ENCODE results near the gene HSD17B12. TPM values are rescaled to one million over a fixed set of nuclear protein-coding genes. Genes with fewer than 3 reads are reported as not detected.

HSD17B12 gene
- polyA plus RNA-seq, 1 donor: 105 TPM

DNA sequence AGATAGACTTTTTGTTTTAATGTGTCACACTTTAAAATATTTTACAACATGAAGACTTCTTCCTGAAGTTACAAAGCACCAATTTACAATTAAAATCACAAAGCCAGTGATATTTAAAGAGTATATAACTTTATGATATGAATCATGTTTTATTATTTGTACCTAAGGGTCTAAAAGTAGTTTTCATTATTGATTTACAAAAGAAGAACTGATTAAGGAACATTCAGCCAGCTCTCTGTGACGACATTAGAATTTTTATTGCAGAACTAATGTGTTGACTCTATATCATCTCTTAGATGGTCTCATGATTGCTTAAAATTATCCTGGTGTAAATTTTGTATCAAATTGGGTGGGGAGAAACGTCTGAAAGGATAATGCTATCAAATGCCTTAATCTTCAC is 117.3 kb downstream of the HSD17B12 start:
- DNase-seq: no peak

DNA sequence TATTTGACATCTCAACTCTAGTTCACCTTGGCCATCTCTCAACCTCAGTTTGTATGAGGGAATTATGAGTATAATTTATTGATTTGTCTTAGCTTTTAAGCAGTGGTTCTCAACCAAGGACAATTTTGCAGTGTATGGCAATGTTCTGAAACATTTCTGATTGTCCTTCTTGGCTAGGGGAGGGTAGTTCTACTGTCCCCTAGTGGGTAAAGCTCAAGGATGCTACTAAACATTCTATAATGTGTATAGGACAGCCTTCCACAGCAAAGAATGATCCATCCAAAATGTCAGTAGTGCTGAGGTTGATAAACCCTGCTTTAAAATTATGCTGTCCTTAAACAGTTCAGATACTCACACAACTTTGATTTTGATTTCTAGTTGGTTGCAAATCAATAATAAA is 122.0 kb downstream of the HSD17B12 start:
- no peak for DNase-seq

DNA sequence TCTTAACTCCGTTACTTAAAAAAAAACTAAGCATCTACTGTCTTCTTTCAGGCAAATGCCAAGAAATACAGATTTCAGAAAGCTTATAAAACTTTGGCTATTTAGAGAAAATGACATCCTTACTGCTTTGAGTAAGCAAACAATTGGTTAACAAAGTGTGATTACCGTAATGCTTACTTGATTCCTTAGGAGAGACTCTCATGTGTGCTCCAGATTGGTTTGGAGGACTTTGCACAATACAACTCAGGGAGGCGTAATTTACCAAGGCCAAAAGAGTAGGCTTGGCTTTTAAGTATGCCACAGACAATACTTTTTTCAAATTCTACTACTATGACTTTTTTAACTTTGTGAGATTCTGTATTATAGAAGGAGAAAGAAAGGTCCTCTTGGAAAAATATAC is 123.2 kb downstream of the HSD17B12 start:
- DNase-seq: no peak

DNA sequence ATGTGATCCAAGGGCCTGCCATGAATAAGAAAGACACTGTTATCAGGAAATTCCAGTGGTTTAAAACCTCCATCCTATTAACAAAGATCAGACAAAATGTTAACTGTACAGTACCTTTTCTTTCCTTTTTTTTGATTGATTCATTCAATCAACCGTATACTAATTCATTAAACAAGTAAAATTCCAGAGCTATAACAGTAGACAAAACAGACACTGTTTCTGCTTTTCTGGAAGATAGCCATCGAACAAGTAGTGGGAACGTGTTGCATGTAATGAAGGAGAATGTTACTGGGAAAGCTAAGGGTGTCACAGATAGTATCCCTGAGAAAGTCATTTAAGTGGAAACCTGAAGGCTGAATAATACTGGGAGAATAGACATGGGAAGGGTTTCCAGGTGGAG is 126.4 kb downstream of the HSD17B12 start:
- DNase-seq: no peak

DNA sequence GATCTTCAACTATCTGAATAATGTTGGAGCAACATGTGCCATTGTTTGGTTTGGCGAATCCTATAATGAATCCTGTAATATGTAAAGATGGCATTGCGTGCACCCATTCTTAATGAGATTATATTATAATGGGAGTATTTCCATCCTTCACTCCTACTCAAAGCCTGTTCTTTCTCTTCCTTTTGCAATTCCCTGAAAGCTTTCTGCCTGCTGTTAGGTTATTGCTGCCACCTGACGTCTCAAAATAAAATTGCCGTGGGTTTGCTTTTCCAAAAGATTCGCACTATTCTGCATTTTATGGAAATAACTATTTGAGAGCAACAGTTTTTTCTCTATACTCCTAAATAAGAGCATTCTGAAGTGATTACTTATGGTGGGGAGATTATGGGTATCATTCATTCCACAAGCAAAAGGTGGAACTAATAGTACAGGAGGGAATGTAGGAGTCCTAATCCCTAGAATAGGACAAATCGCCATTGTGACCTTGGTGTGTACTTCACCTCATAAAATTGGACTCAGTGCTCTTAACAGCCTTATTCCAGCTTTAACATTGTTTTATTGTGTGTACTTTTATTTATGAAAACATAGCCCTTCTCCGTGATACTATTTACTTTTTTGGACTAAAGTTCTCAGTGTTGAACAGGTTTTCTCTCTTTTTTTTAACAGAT is 130.5 kb downstream of the HSD17B12 start:
- DNase-seq: no peak

DNA sequence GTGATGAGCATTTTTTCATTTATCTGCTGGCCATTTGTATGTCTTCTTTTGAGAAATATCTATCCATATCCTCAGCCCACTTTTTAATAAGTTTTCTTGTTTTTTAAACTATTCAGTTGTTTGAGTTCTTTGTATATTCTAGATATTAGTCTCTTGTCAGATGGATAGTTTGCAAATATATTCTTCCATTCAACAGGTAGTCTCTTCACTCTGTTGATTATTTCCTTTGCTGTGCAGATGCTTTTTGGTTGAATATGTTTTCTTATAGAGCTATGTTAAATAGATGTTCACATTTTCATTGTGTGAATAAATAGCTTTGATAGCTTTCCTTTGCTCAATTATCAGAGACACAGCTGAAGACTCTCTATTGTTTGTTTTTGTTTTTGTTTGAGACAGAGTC is 131.9 kb downstream of the HSD17B12 start:
- no peak for DNase-seq

DNA sequence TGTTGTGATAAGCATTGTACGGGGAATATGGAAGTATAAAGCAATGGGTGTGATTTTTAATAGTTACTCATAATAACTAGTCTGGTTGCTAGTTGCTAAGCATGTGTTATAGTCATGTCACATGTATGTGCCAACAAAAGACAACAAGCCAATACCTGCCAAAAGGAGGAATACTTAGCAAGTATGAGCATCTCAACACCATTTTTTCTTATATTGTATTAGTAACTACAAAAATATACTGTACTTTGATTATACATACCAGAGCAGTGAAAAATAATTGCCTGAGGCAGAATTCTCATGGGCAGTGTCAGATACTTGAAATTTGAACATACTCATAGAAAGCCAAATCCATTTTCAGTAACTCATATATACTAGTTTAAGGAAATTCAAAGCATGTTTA is 137.7 kb downstream of the HSD17B12 start:
- DNase-seq: no peak

DNA sequence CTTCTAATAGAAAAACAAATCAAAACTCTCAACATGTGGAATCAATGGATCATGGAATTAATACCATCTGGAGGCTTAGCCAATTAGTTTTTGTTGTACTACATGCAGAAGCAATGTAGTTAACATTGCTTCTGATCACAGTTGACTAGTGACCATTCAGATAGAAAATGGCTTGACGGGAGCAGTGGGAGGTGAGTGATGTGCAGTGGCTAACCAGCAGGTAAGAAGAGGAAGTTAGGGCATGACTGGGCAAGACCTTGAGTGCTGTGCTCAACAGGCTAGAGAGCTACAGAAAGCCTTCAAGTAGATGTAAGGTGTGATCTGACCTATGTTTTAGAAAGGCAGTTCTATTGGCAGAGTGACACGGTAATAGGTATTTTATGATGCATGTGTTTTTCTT is 139.4 kb downstream of the HSD17B12 start:
- DNase-seq: no peak

DNA sequence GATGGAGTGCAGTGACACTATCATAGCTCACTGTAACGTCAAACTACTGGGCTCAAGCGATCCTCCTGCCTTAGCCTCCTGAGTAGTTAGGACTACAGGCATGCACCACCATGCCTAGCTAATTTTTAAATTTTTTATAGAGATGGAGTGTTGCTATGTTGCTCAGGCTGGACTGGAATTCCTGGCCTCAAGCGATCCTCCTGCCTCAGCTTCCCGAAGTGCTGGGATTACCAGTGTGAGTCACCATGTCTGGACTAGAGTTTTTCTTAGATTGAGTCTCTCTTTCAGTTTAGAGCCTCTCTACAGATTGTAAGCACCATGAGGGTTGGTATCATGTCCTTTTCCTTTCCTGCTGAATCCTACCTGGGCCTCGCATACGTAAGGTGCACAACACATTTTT is 142.8 kb downstream of the HSD17B12 start:
- no peak for DNase-seq

DNA sequence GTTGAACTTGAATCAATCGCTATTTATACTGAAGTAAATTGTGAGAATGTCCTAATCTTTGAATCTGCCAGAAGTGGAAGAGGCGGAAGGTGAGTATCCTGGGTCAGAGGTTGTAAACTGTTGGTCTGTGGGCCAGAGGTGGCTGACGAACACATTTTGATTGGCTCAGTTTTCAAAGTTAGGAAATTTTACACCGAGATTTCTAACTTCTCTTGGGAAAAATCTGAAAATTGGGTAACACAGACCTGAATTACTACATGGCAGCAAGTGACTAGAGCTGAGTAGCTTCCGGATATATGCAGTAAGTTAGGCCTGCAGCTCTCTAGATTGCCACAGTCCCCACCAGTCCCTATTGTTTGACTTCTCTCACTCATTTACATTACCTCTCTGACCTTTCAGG is 143.3 kb downstream of the HSD17B12 start:
- no peak for DNase-seq

DNA sequence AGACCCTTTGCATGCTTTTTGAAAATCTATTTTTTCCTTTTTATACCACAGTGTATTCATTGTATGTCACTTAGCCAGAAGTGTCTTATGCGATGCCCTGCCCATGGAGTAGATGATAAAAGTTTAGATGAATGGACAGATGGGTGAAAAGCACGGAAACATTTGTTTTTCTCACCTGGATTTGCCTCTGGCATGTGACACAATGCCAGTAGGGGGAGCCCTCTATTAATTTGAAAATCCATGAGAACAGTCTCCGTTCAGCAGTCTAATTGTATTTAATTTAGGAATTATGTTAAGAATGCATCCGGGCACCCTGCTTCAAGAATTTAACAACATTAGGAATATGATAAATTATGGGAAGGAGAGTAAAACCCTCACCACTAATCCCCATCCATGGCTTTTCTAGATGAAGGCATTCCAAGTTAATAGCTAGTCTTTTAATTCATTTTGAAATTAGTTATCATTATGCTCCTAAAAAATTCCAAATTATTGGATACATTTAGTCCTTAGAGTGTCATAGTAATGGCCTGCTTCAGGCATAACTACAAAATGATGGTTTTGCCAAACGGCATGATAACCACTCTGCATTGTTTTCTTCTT is 144.8 kb downstream of the HSD17B12 start:
- DNase-seq: no peak

DNA sequence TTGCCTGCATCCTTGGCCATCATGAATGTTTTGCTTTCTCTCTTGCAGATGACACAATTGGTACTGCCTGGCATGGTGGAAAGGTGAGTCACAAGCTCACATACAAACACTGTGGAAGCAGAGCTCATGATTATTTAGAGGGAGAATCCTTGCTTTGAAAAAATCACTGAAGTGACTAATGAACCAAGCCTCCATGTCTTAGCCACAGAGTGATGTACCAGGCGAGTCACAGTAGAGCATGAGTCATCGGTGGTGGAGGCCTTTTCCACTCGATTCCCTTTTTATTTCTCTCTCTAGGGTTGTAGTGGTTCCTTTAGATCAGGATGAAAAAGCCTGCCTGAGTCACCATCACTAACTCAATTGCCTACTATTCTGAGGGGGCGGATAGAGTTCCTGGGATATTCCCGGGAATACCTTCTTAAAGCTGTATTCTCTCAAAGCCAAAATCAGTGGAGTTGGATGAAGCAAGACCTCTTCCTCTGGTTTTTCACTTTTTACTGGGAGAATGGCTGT is 150.4 kb downstream of the HSD17B12 start:
- DNase-seq: no peak

DNA sequence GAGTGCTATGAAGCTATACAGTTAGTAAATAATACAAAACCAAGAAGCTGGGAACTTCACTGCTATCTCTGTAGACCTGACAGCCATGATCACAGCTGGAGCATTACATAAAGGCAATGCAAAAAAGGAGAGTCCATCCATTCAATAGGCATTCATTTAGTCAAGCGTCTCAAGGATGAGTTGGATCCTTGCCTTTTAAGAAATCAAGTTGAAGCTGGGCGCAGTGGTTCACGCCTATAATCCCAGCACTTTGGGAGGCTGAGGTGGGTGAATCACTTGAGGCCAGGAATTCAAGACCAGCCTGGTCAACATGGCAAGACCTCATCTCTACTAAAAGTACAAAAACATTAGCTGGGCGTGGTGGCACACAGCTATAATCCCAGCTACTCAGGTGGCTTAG is 152.0 kb downstream of the HSD17B12 start:
- DNase-seq: no peak

DNA sequence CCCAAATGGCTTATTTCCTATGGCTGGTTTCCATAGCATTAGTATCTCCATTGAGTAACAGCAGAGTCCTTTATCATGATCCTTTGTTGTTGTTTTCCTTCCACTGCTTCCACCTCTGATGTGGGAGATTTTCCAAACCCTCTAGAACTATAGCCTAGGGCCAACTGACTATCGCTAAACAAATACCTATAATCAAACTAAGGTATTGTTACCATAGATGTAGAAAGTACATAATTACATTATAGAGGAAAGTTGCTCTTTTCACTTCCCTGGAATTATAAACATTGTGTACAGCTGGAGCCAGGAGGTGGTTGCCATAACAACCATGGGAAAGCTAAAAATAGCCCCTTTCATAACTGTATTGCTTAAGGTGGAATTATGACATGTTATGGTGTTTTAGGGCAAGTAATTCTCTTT is 153.1 kb downstream of the HSD17B12 start:
- DNase-seq: no peak

DNA sequence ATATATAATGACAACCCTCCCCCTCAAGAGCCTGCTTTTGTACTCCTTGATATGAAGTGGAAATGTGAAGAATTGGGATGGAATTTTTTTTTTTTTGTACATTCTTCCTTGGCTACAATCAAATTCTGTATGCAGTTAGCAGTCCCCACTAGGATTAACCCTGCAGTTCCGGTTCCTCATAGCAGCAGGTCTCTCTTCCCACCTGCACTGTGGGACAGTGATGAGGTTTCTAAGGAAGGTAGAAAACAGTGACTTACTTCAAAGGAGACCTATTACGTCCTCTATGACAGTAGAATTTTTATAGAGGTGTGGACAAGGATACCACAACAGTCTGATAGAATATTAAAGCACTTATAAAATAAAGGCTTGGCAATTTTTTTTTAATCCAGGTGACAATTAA is 153.7 kb downstream of the HSD17B12 start:
- DNase-seq: no peak

DNA sequence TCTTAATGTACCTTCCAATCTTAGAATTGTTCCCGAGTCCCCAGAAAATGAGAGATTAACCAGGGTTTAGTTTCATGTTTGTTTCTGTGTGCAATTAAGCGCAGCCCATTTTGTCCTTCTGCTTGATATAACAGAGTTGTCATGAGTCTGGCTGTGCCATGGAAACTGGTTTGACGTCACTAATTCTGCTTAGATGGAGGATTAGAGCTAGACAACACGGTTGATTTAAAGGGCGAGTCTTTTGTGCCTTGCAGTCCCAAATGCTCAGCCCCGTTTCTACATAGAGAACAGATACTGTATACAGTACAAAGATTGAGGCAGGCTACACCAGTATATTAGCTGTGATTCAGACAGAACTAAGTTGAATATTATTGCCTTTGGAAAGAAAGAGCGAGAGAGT is 154.6 kb downstream of the HSD17B12 start:
- DNase-seq: no peak

DNA sequence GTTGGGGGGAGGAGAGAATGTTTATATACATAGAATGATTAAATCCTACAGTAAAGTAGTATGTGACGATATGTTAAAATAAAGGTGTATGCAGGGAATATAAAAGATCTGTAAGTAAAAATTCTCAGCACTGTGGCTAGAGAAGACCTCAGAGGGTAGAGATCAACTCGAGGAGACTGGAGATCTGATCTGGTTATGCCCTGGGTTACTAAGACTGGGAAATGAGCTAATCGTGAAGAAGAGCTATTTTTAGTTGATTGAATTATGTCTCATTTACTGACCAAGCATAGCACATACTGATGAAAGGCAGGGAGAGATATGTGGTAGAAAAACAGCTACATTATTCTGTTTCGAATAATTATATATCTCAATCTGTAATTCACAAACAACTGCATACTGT is 157.3 kb downstream of the HSD17B12 start:
- no peak for DNase-seq

DNA sequence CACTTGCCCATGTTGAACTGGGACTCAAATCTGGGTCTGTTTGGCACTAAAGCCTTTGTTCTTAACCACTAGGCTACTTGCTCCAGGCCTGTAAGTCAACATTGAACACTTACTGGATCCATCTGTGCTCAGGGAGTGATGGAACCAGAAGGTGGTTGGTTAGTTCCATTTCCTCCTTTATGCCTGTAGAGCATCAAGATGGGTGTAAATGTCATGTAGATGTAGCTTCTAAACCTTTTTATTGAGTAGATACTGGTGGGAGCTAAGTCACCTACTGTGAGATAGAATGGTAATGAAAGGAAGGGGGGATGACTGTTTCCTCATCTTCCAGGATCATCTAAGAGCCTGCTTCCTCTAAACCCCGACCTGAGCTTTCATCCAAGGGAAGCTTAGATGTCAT is 161.5 kb downstream of the HSD17B12 start:
- DNase-seq: no peak

DNA sequence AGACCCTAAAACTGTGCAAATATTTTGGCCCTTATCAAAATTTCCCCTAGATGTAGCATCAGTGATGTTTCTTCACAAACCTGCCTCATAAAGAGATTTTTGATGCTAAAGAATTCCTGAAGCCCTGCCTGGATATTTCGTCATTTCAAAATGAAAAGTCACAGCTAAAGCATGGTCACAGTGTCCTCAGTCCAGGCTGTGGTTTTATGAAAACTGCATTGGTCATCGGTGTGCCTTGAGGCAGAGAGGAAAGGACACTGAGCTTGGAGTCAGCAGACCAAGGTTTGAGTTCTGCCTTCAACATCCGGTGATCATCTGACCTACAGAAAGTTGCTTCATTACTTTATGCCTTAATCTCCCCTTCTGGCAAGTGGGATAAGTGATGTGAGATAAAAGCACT is 165.3 kb downstream of the HSD17B12 start:
- no peak for DNase-seq

DNA sequence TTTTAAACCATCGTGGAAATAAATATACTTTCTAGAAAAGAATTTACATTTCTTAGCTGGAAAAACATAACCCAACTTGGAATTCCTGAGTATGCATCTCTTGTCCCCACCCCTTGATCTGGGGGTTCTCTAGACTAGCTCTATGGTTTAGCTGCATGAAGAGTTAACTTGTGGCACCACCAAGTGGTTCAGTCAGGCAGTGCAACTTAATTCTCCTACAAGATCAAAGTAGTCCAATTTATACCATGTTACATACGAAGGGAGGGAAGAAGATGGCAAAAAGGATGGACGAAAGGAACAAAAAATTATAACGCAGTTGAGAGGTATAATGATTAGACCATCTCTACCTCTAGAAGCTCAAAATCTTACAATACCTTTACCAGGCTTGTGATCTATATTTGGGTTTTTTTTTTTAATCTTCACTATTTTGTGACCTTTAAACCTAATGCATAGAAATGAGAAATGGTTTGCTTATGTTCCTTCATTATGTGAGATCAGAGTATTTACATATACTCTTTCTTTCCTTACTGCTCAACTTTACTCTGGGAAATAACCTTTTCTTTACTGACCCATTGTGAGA is 171.6 kb downstream of the HSD17B12 start:
- peak; percentile 67 for DNase-seq

DNA sequence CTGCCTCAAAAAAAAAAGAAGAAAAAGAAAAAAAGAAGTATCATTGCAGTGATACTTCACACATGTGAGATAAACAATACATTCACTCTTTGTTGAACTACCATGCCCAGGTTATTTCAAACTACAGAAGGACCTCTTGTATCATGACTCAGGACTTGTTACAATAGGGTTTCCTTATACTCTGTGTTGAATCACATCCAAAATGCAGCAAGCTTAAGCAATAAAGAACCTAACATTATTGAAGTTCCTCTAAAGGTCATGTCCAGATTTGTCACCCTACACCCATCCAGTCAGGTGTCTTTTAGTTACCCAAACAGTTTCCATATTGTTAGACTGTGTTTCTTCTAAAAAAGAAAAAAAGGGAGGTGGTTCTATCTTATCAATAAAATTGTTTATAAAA is 173.2 kb downstream of the HSD17B12 start:
- DNase-seq: no peak

DNA sequence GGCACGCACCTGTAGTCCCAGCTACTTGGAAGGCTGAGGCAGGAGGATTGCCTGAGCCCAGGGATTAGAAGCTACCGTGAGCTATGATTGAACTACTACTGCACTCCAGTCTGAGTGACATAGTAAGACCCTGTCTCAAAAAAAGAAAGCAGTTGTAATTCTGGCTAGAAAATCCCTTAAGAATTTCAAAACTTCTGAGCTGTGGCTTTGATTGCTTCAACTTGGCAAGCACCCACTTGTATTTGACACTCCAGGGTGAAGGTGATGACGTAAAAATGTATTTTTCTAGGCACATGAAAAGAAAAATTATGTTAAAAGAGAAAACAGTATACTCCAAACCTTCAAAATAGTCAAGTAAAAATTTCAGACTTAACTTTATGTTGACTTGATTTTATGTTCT is 176.5 kb downstream of the HSD17B12 start:
- no peak for DNase-seq

DNA sequence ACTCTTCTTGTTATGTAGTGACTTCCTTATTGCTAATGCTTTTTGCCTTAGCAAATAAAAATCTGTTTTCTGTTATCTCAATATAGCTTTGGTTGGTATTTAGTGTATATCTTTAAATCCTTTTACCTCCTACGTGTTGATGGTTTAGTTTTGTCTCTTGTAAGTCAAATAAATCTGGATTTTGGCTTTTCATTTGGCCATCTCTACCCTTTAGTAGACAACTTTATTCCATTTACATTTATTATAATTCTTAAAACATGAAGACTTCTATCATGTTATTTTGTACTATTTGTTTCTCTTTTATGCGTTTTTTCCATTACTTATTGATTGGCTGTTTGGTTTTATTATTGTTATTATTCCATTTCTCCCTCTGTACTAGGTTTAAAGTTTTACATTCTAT is 180.6 kb downstream of the HSD17B12 start:
- DNase-seq: no peak

DNA sequence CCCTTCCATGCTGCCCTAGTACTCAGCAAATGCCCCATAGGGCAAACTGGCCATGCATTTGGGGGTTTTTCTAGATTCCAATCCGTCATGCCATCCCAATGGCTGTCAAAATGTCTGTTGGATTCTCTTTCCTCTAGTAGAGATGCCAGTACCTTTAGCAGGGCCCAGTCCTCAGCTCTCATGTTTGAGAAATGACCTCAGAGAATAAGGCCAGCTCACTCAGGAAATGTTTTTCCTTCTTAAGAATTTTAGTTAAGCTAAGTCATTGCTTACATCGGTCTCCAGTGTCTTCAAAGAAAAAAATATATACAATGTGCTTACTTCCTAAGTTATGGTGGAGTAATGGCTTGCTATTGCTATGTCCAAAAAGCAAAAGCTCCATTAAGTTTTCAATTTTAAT is 186.0 kb downstream of the HSD17B12 start:
- DNase-seq: no peak
